A673 (cell line): ENCODE data around the gene NME9.
A peak's percentile ranks its signal among the peaks of the same experiment; 100 is the strongest.

ENCODE experiments used
- CTCF ChIP-seq: fragments of 300-800, 200-600 bp; sonication (generic); conservative IDR thresholded peaks from 2 replicates; pipeline ENCODE4 v1.5.1; 2017; ENCODE audit warnings: low read depth, mild to moderate bottlenecking, antibody characterized with exemption, low read length, moderate library complexity, mixed read lengths
- EZH2 ChIP-seq: fragments of 200-600 bp; sonication (generic); IDR thresholded peaks from 2 replicates; pipeline ENCODE4 v1.6.1; 2017; ENCODE audit warnings: borderline replicate concordance, low read depth, mild to moderate bottlenecking, mixed read lengths, antibody characterized with exemption, low read length; ENCODE audit not compliant: poor library complexity, severe bottlenecking

GRCh38 chr3:138284957-138285477, 44.6 kb downstream of the NME9 start:
- TF ChIP-seq CTCF (0 out of 2 replicates have a peak, but pooled peaks have one; percentile 19), EZH2 (no peak)
